HG03469 (cell line): ENCODE results near the gene PRICKLE4.
"Not testable (repeated sequence)": the region's sequence is repeated elsewhere in the genome, so short reads cannot be mapped to it uniquely, and the experiment has no call there.

ENCODE experiments used
- ATAC-seq: cut with Tn5 transposase; IDR thresholded peaks from one replicate; pipeline ENCODE4 v1.9.1; 2021; ENCODE audit warnings: mild to moderate bottlenecking, moderate library complexity, moderate number of reproducible peaks; ENCODE audit not compliant: unreplicated experiment

PRICKLE4 gene

GRCh38 chr6:41790045-41790444 lies 9.5 kb downstream of the PRICKLE4 start:
- no peak for ATAC-seq

DNA sequence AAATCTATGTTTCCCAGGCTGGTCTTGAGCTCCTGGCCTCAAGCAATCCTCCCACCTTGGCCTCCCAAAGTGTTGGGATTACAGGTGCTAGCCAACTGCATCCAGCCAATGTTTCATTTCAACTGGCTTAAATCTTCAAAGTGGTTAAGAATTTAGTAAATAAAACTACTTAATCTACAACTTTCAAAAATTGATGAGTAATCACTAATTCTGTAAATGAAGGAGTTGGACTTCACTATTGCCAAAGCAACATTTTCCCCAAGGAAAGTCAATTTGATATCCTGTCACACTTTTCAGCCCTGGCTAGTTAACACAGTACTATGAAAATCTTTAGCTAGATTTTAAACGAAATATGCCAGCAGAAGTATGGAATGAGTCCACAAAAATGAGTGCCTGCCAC lies 10.7 kb downstream of the PRICKLE4 start:
- ATAC-seq, result no peak

GRCh38 chr6:41791984-41792383 lies 11.4 kb downstream of the PRICKLE4 start:
- ATAC-seq, result no peak

DNA sequence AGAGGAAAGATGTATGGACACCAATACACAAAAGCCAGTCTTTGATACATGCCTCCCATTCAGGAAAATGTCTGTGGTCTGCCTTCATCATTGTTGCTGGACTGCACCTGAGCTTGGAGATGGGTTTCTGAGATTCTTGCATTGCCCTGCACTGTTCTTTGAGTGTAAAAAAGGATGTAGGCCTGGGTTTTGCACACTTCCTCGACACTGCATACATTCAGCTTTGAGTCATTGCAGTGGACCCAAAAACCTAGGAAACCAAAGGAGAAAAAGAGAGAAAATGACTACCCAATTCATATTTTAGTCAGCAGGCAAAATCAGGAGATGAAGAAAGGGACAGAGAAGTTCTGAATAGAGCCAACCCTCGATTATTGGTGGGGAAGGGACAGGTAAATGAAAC lies 15.9 kb downstream of the PRICKLE4 start:
- no peak for ATAC-seq

GRCh38 chr6:41798901-41799558 lies 18.4 kb downstream of the PRICKLE4 start:
- no peak for ATAC-seq

DNA sequence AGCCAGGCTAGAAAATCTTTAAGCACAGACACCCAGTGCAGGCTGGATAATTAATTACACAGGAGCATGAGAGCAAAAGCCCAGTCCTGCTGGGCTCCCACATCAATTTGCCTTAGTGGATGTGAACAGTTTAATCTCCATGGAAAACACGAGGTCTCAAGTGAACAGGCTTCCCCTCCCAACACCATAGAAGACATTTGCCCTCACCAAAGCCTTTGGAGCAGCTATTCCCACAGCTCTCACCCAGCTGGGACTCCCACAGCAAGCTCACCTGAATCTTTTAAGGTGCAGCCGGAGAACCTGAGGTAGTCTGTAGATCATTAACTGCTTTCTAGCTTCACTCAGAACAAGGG lies 19.0 kb downstream of the PRICKLE4 start:
- no peak for ATAC-seq

GRCh38 chr6:41801380-41801779 lies 20.8 kb downstream of the PRICKLE4 start:
- ATAC-seq, result no peak

GRCh38 chr6:41805830-41806774 lies 25.5 kb downstream of the PRICKLE4 start:
- ATAC-seq, result no peak

- ATAC-seq, result no peak
Measured at GRCh38 chr6:41811095-41811494, 30.5 kb downstream of the PRICKLE4 start.

- not testable (repeated sequence) for ATAC-seq
Measured at GRCh38 chr6:41811946-41812345, 31.4 kb downstream of the PRICKLE4 start.

- no peak for ATAC-seq
Measured at GRCh38 chr6:41813469-41813868, 32.9 kb downstream of the PRICKLE4 start.

- no peak for ATAC-seq
Measured at GRCh38 chr6:41813956-41814355, 33.4 kb downstream of the PRICKLE4 start.

DNA sequence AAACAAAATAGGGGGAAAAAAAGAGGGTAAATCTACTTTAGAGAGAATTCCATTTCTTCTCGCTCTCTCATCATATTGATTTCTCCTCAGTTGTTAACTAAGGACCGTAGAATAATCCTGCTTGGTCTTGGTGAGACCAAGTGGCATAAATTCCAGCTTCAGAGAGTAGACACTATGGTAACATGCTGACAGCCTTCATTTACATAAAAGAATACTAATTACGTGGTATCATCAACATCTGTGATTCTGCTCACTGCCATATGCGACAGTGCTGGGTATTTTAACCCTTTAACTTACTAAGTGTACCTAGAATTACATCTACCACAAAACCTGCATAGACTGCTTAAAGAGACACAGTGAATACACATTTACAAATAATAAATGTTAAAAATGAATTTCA lies 34.0 kb downstream of the PRICKLE4 start:
- no peak for ATAC-seq

DNA sequence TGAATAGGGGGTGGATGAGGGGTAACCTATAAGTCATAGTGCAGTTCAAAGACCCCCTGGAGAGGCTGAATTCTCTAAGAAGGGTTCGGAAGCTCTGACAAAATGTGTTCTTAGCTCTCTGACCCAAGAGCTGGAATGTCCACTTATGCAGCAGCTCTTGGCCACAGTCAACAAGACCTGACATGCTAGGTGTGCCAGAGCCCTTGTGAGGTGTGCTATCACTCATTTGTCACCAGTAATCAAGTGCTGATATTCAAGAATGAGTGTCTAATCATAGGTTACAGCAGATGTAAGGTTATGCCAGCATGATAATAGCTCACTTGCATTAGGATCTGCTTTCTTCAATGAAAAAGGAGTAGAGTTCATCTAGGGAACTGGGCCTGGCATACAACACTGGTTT lies 35.0 kb downstream of the PRICKLE4 start:
- ATAC-seq, result no peak

- no peak for ATAC-seq
Measured at GRCh38 chr6:41818271-41819054, 37.9 kb downstream of the PRICKLE4 start.

DNA sequence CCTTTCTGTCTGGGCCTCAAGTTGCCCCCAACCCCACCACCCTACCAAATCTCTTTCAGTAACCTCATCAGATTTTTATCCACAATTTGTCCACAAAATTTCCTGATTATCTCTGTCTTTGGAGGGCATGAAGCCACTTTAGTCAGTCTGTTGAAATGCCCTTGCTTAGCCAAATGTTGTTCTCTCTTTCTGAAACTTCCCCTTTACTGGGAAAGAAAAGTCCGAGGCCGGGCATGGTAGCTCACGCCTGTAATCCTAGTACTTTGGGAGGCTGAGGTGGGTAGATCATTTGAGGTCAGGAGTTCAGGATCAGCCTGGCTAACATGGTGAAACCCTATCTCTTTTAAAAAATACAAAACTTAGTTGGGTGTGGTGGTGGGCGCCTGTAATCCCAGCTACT lies 40.7 kb downstream of the PRICKLE4 start:
- ATAC-seq, result no peak

DNA sequence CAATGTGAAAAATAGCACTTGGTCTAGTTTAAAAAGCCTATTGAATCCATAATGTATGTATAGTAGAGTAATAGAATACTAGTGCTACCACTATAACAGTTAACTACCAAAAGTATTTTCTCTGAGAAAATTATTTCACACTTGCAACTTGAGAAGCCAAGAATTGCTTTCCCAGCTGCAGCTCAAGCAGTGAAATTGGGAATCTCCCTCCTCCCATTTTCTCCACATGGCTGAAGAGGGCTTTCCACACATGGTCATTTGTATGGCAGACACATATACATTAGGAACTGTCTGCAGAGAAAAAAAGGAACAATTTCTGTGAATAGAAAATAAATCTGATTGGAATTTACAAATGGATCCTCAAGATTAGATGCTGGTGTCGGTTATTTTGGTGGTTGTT lies 41.4 kb downstream of the PRICKLE4 start:
- no peak for ATAC-seq

DNA sequence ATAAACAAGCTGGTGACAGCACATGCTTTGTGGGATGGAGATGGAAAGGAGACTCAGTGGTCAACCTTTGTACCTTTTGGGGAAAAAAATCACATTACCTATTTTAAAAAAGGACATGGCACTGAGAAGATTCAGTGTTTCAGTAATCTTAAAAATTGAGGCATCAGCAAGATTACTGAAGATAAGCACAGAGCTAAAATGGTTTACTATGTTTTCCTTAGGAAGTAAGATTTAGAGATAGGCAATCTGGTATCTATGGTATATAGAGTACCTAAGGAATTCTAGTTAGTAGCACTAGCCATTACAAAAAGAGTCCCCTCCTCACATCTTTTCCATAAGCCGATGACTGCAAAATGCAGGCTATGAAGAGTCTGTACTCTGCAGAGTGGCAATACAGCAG lies 42.6 kb downstream of the PRICKLE4 start:
- no peak for ATAC-seq

DNA sequence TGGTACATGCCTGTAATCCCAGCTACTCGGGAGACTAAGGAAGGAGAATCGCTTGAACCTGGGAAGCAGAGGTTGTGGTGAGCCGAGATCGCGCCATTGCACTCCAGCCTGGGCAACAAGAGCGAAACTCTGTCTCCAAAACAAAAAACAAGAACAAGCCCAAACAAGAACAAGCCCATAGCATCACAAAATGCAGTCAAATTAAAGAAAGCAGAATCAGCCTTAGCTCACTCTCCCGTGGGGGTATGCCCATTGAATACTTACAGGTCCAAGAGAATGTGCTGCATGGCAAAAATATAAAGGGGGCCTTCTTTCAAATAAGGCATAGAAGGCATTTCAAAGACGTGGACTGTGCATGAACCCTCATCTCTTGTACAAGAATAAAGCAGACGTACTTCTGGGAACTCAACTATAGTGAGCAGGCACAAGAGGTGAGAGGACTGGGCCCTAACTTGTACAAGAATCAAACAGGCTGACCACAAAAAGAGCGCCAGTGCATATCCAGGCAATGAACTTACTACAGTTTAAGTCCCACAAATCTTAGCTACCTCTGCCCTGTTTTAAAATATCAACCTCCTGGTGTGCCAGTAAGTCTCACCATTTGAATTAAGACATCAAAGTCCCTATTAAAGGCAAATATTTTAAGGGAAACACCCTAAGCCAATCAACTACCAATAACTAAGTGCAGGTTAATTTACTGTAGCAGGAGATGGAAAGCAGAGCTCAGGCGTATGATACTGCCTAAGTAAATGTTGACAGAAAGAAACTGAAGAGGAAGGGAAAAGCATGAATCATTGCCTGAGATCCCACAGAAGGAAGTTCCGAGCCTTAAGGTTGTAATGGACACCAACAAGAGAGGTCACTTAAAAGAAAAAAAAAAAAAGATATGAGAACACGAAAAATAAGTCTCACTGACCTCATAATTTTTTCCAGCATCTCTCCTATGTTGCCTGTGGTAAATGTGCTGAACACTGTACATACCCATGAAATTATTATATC lies 44.3 kb downstream of the PRICKLE4 start:
- ATAC-seq, result no peak

GRCh38 chr6:41826343-41827022 lies 45.9 kb downstream of the PRICKLE4 start:
- no peak for ATAC-seq
